Activated CD8-positive, alpha-beta memory T cell treated with anti-CD3 and anti-CD28 coated beads, Interleukin-2, amount 50 U/mL, for 1 hour (primary cell): ENCODE results near the gene RRP1.
"Not testable (repeated sequence)": the region's sequence is repeated elsewhere in the genome, so short reads cannot be mapped to it uniquely, and the experiment has no call there.

Source experiments
- DNase-seq: peaks from one replicate; pipeline ENCODE4 v3.0.0-alpha.2; 2020; ENCODE audit errors: extremely low read depth

RRP1 gene

GRCh38 chr21:43816611-43817071 lies 27.3 kb downstream of the RRP1 start:
- DNase-seq = no peak

GRCh38 chr21:43817157-43818086 lies 28.0 kb downstream of the RRP1 start:
- no peak for DNase-seq

- no peak for DNase-seq
These were observed 29.3 kb downstream of the RRP1 start for GRCh38 chr21:43818685-43819084.

DNA sequence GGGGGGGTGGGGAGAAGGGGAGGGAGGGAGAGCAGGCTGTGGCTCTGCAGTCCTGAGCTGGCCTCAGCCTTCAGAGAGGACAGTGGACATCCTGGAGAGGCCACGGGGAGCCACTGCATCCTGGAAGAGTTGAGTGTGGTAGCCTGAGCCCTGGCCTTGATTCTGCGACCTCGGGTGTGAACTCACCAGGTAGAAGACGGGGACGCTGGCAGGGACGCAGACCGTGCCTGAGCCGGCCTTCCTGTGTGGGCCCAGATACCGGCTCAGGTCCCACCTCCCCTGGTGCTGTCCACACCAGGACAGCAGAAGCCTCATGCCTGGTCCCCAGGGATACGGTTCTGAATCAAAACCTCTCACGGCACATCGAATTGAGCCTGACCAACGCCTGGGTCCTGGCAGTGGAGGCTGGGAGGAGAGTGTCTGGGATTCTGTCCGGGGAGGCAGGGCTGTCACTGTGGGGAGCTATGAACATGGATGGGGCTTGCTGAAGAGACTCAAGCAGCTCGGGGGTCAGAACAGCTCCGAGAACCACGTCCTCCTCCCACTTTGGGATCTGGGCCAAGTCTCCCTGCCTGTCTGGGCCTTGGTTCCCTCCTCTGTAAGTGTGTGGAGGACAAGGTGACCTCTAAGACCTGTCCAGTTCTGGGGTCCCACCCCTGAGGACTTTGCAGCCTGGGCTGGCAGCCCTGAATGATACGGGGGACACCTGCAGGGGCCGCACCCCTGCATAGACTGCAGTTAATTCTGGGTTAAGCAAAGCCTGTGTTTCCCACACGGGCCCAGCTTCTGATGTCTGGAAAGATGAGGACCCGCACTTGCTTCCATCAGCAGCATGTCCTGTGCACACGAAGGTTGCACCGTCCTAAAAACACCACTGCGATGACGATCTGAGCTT lies 30.4 kb downstream of the RRP1 start:
- DNase-seq = no peak

DNA sequence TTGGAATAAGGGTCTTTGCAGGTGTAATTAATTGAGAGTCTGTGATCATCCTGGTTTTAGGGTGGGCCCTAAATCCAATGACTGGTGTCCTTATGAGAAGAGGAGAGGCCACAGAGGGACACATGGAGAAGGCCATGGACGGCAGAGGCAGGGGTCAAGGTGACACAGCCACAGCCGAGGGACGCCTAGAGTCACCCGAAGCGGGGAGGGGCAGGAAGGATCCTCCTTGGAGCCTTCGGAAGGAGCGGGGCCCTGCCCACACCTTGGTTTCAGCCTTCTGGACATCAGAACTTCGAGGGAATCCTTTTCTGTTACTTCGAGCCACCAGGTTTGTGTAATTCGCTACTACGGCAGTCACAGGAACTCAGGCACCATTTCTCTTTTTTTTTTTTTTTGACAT lies 31.1 kb downstream of the RRP1 start:
- no peak for DNase-seq

DNA sequence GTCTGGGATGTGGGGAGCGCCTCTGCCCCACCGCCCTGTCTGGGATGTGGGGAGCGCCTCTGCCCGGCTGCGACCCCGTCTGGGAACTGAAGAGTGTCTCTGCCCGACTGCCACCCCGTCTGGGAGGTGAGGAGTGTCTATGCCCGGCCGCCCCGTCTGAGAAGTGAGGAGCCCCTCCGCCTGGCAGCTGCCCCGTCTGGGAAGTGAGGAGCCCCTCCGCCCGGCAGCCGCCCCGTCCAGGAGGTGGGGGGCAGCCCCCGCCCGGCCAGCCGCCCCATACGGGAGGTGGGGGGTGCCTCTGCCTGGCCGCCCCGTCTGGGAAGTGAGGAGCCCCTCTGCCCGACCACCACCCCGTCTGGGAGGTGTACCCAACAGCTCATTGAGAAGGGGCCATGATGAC lies 32.8 kb downstream of the RRP1 start:
- not testable (repeated sequence) for DNase-seq

GRCh38 chr21:43822741-43823140 lies 33.4 kb downstream of the RRP1 start:
- not testable (repeated sequence) for DNase-seq

DNA sequence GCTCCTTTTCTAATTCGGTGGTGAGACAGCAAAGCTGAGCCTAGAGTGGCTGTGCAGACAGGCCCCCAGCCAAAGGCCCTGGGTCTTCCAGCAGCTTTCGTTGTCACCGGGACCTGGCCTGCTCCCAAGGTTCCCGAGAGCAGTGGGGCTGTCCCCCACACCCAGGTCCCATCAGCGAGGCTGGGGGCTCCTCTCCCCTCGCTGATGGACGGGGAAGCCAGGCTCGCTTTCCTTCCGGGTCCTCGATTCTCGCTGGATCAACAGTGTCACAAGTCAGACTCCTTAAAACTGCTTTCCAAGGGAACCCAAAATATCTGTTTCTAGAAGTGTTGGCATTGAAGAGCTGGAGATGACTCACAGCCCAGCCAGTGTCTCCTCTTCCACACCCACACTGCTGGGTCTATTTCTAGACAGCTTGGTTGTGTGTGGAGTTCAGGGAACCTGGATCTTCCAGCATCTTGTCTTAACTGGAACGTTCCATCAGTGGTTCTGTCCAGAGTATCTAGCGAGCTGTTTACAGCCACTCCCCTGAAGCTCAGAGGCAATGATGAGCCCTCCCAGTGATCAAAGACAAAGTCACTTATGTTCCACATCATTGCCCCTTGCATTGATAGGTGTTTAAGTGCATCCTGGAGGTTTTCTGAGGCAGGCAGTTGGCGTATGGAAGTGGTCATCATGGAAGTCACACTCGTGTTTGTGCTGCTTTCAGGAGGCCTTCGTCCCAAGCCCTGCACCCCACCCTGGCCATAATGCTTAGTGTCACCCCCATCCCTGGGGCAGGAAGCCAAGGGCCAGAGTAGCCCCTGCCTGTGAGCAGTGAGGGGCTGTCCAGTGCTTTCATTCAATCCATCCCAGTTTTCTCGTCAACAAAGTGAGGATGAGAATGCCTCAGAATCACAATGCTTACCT lies 35.2 kb downstream of the RRP1 start:
- DNase-seq = no peak

DNA sequence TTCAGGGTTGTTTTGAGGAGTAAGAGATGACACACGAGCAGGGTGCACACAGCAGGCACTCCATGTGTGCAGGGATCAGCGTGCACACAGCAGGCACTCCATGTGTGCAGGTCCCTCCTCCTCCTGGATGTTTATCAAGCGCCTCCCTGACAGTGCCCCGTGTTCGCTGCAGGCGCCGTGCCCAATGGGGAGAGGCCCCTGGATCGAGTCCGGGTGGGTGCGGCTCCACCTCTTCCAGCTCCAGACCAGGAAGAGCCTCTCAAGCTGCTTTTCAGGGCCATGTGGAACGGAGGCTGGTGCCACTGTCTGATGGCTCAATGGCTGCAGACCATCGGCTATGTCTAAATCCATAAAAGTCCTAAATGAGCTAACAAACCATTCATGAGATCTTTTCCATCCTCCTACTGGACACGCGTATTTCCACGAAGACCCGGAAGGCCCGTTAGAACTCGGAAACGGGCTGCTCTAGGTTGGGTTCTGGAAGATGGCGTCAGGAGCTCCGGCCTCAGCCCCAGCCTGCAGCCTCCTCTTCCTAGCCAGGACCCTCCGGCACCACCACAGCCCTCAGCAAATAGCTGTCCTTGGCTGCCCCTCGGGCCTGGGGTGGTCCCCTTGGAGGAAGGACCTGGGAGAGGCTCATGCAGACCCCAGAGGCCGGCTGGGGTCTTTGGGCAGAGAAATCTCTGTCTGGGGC lies 36.0 kb downstream of the RRP1 start:
- DNase-seq = no peak

GRCh38 chr21:43825936-43826622 lies 36.7 kb downstream of the RRP1 start:
- no peak for DNase-seq

GRCh38 chr21:43826623-43826974 lies 37.2 kb downstream of the RRP1 start:
- no peak for DNase-seq

DNA sequence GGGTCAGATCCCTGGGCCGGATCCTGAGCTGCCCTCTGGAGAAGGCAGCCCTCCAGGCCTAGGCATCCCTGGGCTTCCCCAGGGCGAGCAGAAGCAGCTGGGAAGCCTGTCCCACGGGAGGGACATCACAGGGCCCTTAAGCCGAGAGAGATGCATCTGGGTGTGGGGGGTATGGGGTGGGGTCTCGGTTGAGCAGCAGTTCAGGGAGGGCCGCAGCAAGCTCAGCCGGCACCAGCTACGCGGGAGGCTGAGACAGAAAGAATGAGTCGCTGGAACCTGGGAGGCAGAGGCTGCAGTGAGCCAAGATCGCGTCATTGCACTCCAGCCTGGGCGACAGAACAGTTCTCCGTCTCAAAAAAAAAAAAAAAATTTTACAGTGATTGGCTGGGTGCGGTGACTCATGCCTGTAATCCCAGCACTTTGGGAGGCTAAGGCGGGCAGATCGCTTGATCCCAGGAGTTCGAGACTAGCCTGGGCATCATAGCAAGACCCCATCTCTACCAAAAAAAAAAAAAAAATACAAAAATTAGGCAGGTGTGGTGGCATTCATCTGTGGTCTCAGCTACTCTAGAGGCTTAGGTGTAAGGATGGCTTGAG lies 37.7 kb downstream of the RRP1 start:
- no peak for DNase-seq

DNA sequence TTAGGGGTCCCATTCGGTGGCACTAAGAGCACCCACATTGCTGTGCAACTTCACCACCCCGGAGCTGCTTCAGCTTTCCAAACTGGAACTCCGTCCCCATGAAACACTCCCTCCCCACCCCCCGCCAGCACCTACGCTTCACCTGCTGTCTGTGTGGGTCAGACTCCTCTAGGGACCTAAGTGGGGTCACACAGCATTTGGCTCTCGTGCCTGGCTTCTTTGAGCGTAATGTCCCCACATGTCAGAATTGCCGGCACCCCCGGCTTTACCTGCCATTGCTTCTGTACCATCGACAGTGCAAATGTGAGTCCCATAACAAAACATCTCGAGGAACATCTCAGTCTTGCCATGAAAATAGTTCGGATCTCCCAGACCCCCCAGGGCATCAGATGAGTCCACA lies 39.8 kb downstream of the RRP1 start:
- DNase-seq = no peak

DNA sequence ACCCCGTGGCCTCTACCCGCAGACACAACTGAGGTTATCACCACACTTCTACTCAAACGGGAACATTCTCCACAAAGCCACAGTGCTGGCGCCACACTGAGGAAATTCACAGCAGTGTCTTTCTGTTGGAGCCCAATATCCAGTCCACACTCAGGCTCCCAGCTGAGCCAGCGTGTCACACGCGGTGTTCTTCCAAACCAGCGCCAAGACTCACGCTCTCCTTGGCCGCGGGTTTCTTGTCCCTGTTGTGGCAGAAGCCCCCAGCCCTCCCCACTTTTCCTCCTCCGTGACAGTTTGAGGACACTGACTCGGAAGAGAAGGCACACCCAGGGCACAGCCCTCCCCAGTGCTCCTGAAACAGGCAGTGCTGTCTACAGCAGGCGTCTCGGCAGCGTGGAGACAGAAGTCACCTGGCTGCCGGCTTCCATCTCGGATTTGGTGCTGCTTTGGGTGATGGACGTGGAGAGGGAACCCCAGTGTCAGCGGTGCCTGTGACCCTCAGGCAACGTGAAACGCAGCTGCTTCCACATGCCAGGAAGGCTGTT lies 40.3 kb downstream of the RRP1 start:
- DNase-seq = no peak

DNA sequence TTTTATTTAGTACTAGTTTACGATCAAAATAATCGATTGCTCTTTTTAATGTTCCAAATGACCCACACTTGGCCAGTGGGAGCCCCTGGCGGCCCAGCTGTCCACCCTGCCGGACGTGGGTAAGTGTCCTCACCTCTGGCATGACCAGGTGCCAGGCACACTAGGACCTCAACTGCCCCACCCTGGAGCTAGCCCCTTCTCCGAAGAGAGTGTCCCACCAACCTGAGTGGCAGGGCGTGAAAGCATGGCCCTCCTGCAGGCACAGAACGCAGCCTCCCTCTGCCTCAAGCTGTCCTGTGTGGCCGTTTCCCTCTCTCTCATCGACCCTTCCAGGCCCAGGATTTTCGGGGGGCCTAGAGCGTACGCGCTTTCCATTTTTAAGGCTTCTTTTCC lies 42.8 kb downstream of the RRP1 start:
- DNase-seq = no peak

DNA sequence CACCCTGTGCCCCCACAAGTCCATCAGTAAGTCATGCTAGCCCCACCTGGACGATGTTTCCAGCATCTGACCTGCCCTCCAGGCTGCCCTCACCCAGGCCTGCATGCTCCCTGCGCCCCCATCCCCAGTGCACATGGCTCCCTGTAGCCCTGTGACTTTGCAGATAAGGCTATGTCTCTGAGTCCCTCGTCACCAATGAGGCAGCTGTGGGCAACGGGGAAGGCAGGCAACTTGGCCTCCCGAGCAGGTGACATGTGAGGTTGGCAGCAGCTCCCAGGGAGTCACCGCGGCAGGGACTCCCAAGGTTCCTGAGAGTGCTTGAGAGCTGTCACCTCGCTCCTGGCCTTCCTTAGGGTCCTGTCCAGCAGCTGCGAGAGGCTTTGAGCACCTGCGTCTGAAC lies 43.3 kb downstream of the RRP1 start:
- DNase-seq = no peak

- DNase-seq = no peak
These were observed 44.9 kb downstream of the RRP1 start for GRCh38 chr21:43834146-43834905.

GRCh38 chr21:43835050-43835449 lies 45.7 kb downstream of the RRP1 start:
- DNase-seq = no peak

- DNase-seq = no peak
These were observed 46.5 kb downstream of the RRP1 start for GRCh38 chr21:43835861-43836260.
